Measurements from ENCODE around the gene FUT6. TPM values are rescaled to one million over a fixed set of nuclear protein-coding genes. Genes with fewer than 3 reads are reported as not detected.

Gene FUT6
- total and polyA plus RNA-seq, 2 experiments from 2014 or later = not detected

GRCh38 chr19:5837761-5838352 is 1.6 kb downstream of the FUT6 start:
- Histone ChIP-seq H3K4me3 (no peak overlapping the region), H2AFZ (no peak overlapping the region), H3K4me1 (ENCODE audit: insufficient read depth) (no peaks in the 10 kb centered on the region), H3K4me2 (ENCODE audit: unreplicated experiment) (no peak overlapping the region), H3K9me3 (ENCODE audit: low read depth) (no peaks in the 10 kb centered on the region), H3K9me2 (ENCODE audit: insufficient read depth) (no peaks in the 10 kb centered on the region), H3K36me3 (ENCODE audit: low read depth) (no peaks in the 10 kb centered on the region), H3F3A (ENCODE audit: insufficient read depth) (no peaks in the 10 kb centered on the region), H3K79me2 (ENCODE audit: insufficient read depth) (no peaks in the 10 kb centered on the region), H4K20me1 (ENCODE audit: insufficient read depth) (no peaks in the 10 kb centered on the region), H3K27ac (no peak overlapping the region), H3K9ac (no peak overlapping the region), H3K27me3 (replicated peaks; ENCODE audit: insufficient read depth) (0 out of 2 replicates have a peak, but pooled peaks cover 8% of the 10 kb centered on the region)
- TF ChIP-seq EZH2 (IDR thresholded peaks at IDR 0.05; ENCODE audit: insufficient read depth, poor library complexity, severe bottlenecking) (no peak), EZH2phosphoT487 (IDR thresholded peaks at IDR 0.05; ENCODE audit: insufficient read depth, low read depth) (no peak)
- WGBS, 2 experiments (ENCODE audit: low coverage in 1 of 2, low lambda C conversion rate in 2 of 2, missing lambda C conversion rate in 2 of 2) = 59 to 66% methylated on average over 15 of the region's 15 CpGs
- DNase-seq = no peak
- in situ Hi-C loops (cut with MboI) = no loop called here

GRCh38 chr19:5832527-5833216 is 6.8 kb downstream of the FUT6 start:
- no peak overlapping the region for H3K4me3 ChIP-seq
- DNase-seq = no peak
- no peak overlapping the region for H2AFZ ChIP-seq
- H3K4me2 ChIP-seq (ENCODE audit: unreplicated experiment) = no peak overlapping the region
- H3K9ac ChIP-seq = no peak overlapping the region
- no peaks in the 10 kb centered on the region for H3K36me3 ChIP-seq (ENCODE audit: low read depth)
- H3K27ac ChIP-seq = no peak overlapping the region
- in situ Hi-C loops (cut with MboI) = no loop called here
- H4K20me1 ChIP-seq (ENCODE audit: insufficient read depth) = no peaks in the 10 kb centered on the region
- H3K9me3 ChIP-seq (ENCODE audit: low read depth) = no peaks in the 10 kb centered on the region
- 70 to 75% methylated on average over 6 of the region's 6 CpGs for WGBS, 2 experiments (ENCODE audit: low coverage in 1 of 2, low lambda C conversion rate in 2 of 2, missing lambda C conversion rate in 2 of 2)
- H3K27me3 ChIP-seq (replicated peaks; ENCODE audit: insufficient read depth) = peaks cover 8% of the 10 kb centered on the region; the same call in 1 of the 2 replicates
- TF ChIP-seq EZH2phosphoT487 (IDR thresholded peaks at IDR 0.05; ENCODE audit: insufficient read depth, low read depth) (no peak), EZH2 (IDR thresholded peaks at IDR 0.05; ENCODE audit: insufficient read depth, poor library complexity, severe bottlenecking) (no peak)
- no peaks in the 10 kb centered on the region for H3K79me2 ChIP-seq (ENCODE audit: insufficient read depth)
- H3K4me1 ChIP-seq (ENCODE audit: insufficient read depth) = no peaks in the 10 kb centered on the region
- no peaks in the 10 kb centered on the region for H3F3A ChIP-seq (ENCODE audit: insufficient read depth)
- H3K9me2 ChIP-seq (ENCODE audit: insufficient read depth) = no peaks in the 10 kb centered on the region

GRCh38 chr19:5832061-5832460 is 7.4 kb downstream of the FUT6 start:
- H3K4me3 ChIP-seq = no peak overlapping the region
- H3K4me1 ChIP-seq (ENCODE audit: insufficient read depth) = no peaks in the 10 kb centered on the region
- H3F3A ChIP-seq (ENCODE audit: insufficient read depth) = no peaks in the 10 kb centered on the region
- H3K27me3 ChIP-seq (replicated peaks; ENCODE audit: insufficient read depth) = peaks cover 8% of the 10 kb centered on the region; the same call in 1 of the 2 replicates
- DNase-seq = no peak
- in situ Hi-C loops (cut with MboI) = no loop called here
- H3K9me2 ChIP-seq (ENCODE audit: insufficient read depth) = no peaks in the 10 kb centered on the region
- no peak overlapping the region for H2AFZ ChIP-seq
- no peaks in the 10 kb centered on the region for H3K9me3 ChIP-seq (ENCODE audit: low read depth)
- 75 to 78% methylated on average over 22 of the region's 22 CpGs for WGBS, 2 experiments (ENCODE audit: low coverage in 1 of 2, low lambda C conversion rate in 2 of 2, missing lambda C conversion rate in 2 of 2)
- TF ChIP-seq EZH2 (IDR thresholded peaks at IDR 0.05; ENCODE audit: insufficient read depth, poor library complexity, severe bottlenecking) (no peak), EZH2phosphoT487 (IDR thresholded peaks at IDR 0.05; ENCODE audit: insufficient read depth, low read depth) (no peak)
- H3K9ac ChIP-seq = no peak overlapping the region
- no peaks in the 10 kb centered on the region for H3K36me3 ChIP-seq (ENCODE audit: low read depth)
- H3K27ac ChIP-seq = no peak overlapping the region
- no peaks in the 10 kb centered on the region for H4K20me1 ChIP-seq (ENCODE audit: insufficient read depth)
- no peak overlapping the region for H3K4me2 ChIP-seq (ENCODE audit: unreplicated experiment)
- H3K79me2 ChIP-seq (ENCODE audit: insufficient read depth) = no peaks in the 10 kb centered on the region

GRCh38 chr19:5831159-5831558 is 8.3 kb downstream of the FUT6 start:
- Histone ChIP-seq H3K9me2 (ENCODE audit: insufficient read depth) (no peaks in the 10 kb centered on the region), H3K79me2 (ENCODE audit: insufficient read depth) (no peaks in the 10 kb centered on the region), H3K9me3 (ENCODE audit: low read depth) (no peaks in the 10 kb centered on the region), H3K27me3 (replicated peaks; ENCODE audit: insufficient read depth) (peaks cover 8% of the 10 kb centered on the region; the same call in 1 of the 2 replicates), H3F3A (ENCODE audit: insufficient read depth) (no peaks in the 10 kb centered on the region), H2AFZ (no peak overlapping the region), H3K9ac (no peak overlapping the region), H3K36me3 (ENCODE audit: low read depth) (no peaks in the 10 kb centered on the region), H4K20me1 (ENCODE audit: insufficient read depth) (no peaks in the 10 kb centered on the region), H3K27ac (no peak overlapping the region), H3K4me1 (ENCODE audit: insufficient read depth) (no peaks in the 10 kb centered on the region), H3K4me3 (no peak overlapping the region), H3K4me2 (ENCODE audit: unreplicated experiment) (no peak overlapping the region)
- 76 to 81% methylated on average over 8 to 9 of the region's 9 CpGs for WGBS, 2 experiments (ENCODE audit: low coverage in 1 of 2, low lambda C conversion rate in 2 of 2, missing lambda C conversion rate in 2 of 2)
- in situ Hi-C loops (cut with MboI) = no loop called here
- no peak for DNase-seq
- TF ChIP-seq EZH2phosphoT487 (IDR thresholded peaks at IDR 0.05; ENCODE audit: insufficient read depth, low read depth) = no peak

Measured in GM23248 (cell line).